Measurements from ENCODE around the gene REG3G.

The REG3G gene

DNA sequence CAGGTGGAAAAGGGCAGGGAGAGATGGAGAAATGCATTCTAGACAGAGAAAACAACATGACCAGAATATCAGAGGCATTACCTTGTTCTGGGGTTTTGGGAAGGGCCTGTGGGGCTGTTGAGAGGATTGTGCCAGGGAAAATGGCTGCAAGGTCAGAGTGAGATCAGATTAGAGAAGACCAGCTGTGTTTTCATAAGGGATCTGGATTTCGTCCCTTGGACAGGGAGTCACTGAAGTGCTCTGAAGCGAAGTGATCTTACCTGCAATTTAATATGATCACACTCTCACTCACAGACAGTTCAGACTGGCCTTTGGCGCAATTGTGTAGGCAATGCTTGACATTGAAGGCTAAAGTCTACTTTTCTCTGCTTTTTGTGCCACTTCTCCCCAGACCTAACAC is 20.3 kb upstream of the REG3G start:
- in situ Hi-C loops (cut with HindIII; ENCODE audit: low sequenced_read_pairs), result no loop called here
- TF ChIP-seq, protein P1, sequence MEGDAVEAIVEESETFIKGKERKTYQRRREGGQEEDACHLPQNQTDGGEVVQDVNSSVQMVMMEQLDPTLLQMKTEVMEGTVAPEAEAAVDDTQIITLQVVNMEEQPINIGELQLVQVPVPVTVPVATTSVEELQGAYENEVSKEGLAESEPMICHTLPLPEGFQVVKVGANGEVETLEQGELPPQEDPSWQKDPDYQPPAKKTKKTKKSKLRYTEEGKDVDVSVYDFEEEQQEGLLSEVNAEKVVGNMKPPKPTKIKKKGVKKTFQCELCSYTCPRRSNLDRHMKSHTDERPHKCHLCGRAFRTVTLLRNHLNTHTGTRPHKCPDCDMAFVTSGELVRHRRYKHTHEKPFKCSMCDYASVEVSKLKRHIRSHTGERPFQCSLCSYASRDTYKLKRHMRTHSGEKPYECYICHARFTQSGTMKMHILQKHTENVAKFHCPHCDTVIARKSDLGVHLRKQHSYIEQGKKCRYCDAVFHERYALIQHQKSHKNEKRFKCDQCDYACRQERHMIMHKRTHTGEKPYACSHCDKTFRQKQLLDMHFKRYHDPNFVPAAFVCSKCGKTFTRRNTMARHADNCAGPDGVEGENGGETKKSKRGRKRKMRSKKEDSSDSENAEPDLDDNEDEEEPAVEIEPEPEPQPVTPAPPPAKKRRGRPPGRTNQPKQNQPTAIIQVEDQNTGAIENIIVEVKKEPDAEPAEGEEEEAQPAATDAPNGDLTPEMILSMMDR (IDR thresholded peaks at IDR 0.05; ENCODE audit: low read depth, low read length), result no peak
- no peak for DNase-seq (ENCODE audit: low read depth, low spot score)
- H3K4me3 ChIP-seq (ENCODE audit: low read depth, low read length), result no peak overlapping the region

DNA sequence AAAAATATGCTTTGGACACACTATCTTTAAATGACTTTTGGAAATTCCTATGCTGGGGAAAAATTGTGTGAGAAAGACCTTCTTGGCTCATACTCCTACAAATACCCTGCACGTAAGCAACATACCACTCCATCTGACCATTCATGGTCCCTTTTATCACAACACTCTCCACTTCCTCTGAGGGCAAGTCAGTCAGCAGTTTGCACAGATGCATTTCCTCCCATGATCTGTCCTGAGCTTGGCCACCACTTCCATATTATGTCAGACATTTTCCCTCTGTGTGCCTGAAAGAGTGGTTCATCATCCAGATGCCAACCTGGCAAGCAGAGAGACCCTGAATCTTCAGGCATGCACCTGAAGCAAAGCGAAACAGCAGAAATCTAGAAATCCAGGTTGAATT is 16.1 kb upstream of the REG3G start:
- no peak overlapping the region for H3K4me3 ChIP-seq (ENCODE audit: low read depth, low read length)
- no peak for DNase-seq (ENCODE audit: low read depth, low spot score)
- TF ChIP-seq, protein P1 (IDR thresholded peaks at IDR 0.05; ENCODE audit: low read depth, low read length), result no peak
- in situ Hi-C loops (cut with HindIII; ENCODE audit: low sequenced_read_pairs), result no loop called here

DNA sequence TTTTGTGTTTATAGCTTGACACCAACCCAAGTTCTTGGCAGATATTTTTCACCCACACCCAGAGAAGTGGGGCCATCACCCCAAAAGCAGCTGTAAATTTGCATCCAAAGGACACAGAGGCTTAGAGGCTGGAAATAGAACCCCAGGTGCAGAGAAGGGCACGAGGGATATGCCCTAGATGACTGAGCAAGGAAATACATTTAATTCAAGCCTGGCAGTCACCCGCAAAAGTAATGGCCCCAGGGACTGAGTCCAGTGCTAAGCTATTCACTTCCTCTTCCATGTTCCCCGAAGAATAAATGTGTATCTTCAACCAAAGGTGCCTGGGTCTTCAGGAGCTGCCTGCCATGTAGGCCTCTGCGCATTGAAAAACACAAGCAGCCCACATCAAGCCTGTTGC is 14.0 kb upstream of the REG3G start:
- in situ Hi-C loops (cut with HindIII; ENCODE audit: low sequenced_read_pairs), result no loop called here
- no peak overlapping the region for H3K4me3 ChIP-seq (ENCODE audit: low read depth, low read length)
- TF ChIP-seq, protein P1 (IDR thresholded peaks at IDR 0.05; ENCODE audit: low read depth, low read length), result no peak
- DNase-seq (ENCODE audit: low read depth, low spot score), result no peak

DNA sequence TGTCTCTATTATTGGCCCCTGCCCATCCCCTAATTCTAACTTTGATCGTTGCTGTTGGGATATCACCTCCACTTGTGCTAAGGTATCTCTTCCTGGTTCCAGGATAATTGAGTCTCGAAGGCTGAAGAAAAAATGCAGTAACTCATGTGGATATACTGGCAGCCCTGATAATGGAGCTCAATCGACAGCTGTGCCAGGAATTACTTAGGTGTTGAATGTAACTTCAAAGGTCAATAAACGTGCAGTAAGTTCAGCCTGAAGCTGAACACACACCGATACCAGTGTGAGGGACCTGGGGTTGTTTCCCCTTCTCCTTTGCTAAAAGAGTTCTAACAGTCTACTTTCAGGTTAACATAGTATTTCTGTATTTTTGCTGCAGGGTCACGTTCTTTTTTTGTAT is 11.9 kb upstream of the REG3G start:
- DNase-seq (ENCODE audit: low read depth, low spot score), result no peak
- in situ Hi-C loops (cut with HindIII; ENCODE audit: low sequenced_read_pairs), result no loop called here
- H3K4me3 ChIP-seq (ENCODE audit: low read depth, low read length), result no peak overlapping the region
- TF ChIP-seq, protein P1 (IDR thresholded peaks at IDR 0.05; ENCODE audit: low read depth, low read length), result no peak

DNA sequence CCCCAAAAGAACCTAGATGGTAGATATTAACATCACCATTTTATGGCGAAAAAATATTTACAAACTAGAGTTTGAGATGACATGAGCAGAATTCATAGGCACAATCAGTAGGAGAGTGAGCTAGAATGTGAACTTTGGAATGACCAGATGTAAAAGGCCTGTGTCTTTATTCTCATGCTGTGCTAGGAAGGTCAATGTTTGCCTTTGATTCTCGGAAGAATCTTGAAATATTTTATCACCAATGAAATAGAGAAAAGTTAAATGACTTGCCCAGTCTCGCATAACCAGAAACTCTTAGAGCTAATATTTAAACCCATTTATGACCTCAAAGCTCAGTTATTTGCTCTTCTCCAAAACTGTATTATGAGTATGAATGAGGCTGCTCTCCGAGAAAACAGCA is 9.2 kb upstream of the REG3G start:
- H3K4me3 ChIP-seq (ENCODE audit: low read depth, low read length), result no peak overlapping the region
- in situ Hi-C loops (cut with HindIII; ENCODE audit: low sequenced_read_pairs), result no loop called here
- TF ChIP-seq, protein P1 (IDR thresholded peaks at IDR 0.05; ENCODE audit: low read depth, low read length), result no peak
- DNase-seq (ENCODE audit: low read depth, low spot score), result no peak

DNA sequence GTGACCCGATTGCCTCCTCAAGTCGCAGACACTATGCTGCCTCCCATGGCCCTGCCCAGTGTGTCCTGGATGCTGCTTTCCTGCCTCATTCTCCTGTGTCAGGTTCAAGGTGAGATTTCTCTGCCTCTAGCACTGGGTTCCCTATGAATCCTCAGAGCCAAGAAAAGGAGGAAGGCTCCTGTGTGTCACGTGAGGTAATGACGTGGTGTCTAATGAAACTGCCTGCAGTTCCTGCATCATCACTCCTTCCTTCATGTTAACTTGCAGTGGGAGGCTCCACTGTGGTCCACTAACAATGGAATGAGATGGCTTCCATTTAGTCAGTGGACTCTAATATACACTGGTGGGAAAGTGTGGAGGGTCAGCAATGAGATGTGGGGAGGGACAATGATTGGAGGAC is 559 bp downstream of the REG3G start:
- no peak for DNase-seq (ENCODE audit: low read depth, low spot score)
- no peak overlapping the region for H3K4me3 ChIP-seq (ENCODE audit: low read depth, low read length)
- in situ Hi-C loops (cut with HindIII; ENCODE audit: low sequenced_read_pairs), result no loop called here
- TF ChIP-seq, protein P1 (IDR thresholded peaks at IDR 0.05; ENCODE audit: low read depth, low read length), result no peak

DNA sequence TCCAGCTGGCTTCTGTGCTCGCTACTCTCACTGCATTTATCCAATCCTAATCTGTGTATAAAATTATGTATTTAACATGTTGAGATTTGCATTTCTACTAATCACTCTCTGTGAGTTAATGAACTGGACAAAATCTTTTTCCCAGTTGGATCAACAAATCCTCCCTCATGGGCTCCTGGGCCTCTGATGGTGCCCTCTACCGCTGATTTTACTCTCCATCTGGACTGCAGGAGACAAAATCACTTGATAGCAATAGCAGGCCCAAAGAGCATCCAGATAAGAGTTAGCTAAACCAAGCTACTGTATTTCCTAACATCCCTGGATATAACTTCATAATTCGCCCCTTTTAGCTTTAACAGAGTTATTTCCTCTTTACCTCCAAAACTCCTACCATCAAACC is 14.4 kb downstream of the REG3G start:
- in situ Hi-C loops (cut with HindIII; ENCODE audit: low sequenced_read_pairs), result no loop called here
- TF ChIP-seq, protein P1 (IDR thresholded peaks at IDR 0.05; ENCODE audit: low read depth, low read length), result no peak

More for the DNA sequence above, 14.4 kb downstream of the REG3G start:
- DNase-seq (ENCODE audit: low read depth, low spot score), result no peak
- no peak overlapping the region for H3K4me3 ChIP-seq (ENCODE audit: low read depth, low read length)
